C4-2B (cell line): ENCODE data around the gene CS.

Experiments used
- ZFX ChIP-seq: fragments of 450-650 bp; IDR thresholded peaks from 2 replicates; pipeline ENCODE4 v1.6.1; 2017
- TF ChIP-seq, protein P1 (sequence below): fragments of 450-650 bp; conservative IDR thresholded peaks from 2 replicates; pipeline ENCODE4 v1.5.1; 2017; ENCODE audit warnings: mild to moderate bottlenecking

DNA sequence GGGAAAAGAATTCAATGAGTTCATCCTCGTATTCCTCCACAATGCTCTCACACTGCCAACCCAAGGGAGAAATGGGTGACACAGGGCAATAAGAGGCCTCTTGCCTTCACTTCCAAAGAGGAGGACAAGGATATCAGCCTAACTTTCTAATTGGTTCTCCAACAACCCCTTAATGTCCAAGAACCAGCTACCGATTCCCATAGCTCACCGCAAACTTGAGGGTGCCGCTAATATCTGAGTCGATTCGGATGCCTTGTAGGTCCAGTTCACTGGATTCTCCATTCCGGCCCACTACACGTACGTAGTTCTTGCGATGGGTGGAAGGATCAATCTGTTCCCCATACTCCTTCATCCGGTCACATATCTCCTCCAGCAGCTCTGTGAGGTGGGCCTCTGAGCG lies 10.9 kb upstream of the CS start:
- TF ChIP-seq, protein P1, sequence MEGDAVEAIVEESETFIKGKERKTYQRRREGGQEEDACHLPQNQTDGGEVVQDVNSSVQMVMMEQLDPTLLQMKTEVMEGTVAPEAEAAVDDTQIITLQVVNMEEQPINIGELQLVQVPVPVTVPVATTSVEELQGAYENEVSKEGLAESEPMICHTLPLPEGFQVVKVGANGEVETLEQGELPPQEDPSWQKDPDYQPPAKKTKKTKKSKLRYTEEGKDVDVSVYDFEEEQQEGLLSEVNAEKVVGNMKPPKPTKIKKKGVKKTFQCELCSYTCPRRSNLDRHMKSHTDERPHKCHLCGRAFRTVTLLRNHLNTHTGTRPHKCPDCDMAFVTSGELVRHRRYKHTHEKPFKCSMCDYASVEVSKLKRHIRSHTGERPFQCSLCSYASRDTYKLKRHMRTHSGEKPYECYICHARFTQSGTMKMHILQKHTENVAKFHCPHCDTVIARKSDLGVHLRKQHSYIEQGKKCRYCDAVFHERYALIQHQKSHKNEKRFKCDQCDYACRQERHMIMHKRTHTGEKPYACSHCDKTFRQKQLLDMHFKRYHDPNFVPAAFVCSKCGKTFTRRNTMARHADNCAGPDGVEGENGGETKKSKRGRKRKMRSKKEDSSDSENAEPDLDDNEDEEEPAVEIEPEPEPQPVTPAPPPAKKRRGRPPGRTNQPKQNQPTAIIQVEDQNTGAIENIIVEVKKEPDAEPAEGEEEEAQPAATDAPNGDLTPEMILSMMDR = no peak
- TF ChIP-seq ZFX = no peak
